MCF 10A (cell line): Measurements from ENCODE around the gene A4GNT. TPM values are rescaled to one million over a fixed set of nuclear protein-coding genes. Genes with fewer than 3 reads are reported as not detected.

ENCODE experiments used
- BruUV-seq: library from RNA; stranded (reverse); fragments of 400-500 nt; replicated peaks from 2 replicates; lab custom pipeline; 2021; lab: Mats Ljungman, UMichigan
- CTCF ChIA-PET: fragments of 300-600 bp; sonication (Branson Sonifier 250); formaldehyde crosslinking; extraction: SDS; loops from one replicate; lab custom pipeline; 2021; ENCODE audit warnings: antibody characterized with exemption, inconsistent platforms; lab: Yijun Ruan, JAX
- POLR2A ChIA-PET: fragments of 300-600, 350-650 bp; sonication (Branson Sonifier 250); formaldehyde crosslinking; extraction: SDS; loops from one replicate; lab custom pipeline; 2020; ENCODE audit warnings: antibody characterized with exemption, inconsistent platforms; lab: Yijun Ruan, JAX
- DNase-seq: peaks from one replicate; pipeline ENCODE4 v3.0.0-alpha.2; 2018; ENCODE audit not compliant: unreplicated experiment
- H3K27ac Mint-ChIP-seq: one replicate; pipeline ENCODE4 v1.8.0; 2022; ENCODE audit warnings: mild to moderate bottlenecking, low read depth, mixed read lengths; ENCODE audit not compliant: unreplicated experiment
- H3K27me3 Mint-ChIP-seq: one replicate; pipeline ENCODE4 v1.8.0; 2022; ENCODE audit warnings: mixed read lengths; ENCODE audit not compliant: insufficient read depth, unreplicated experiment
- H3K36me3 Mint-ChIP-seq: one replicate; pipeline ENCODE4 v1.8.0; 2022; ENCODE audit warnings: mild to moderate bottlenecking, moderate library complexity, mixed read lengths; ENCODE audit not compliant: insufficient read depth, unreplicated experiment
- H3K4me1 Mint-ChIP-seq: one replicate; pipeline ENCODE4 v1.8.0; 2022; ENCODE audit warnings: mixed read lengths; ENCODE audit not compliant: insufficient read depth, unreplicated experiment
- H3K4me3 Mint-ChIP-seq: one replicate; pipeline ENCODE4 v1.8.0; 2022; ENCODE audit warnings: mild to moderate bottlenecking, moderate library complexity, mixed read lengths; ENCODE audit not compliant: unreplicated experiment
- H3K9me3 Mint-ChIP-seq: one replicate; pipeline ENCODE4 v1.8.0; 2022; ENCODE audit warnings: mixed read lengths; ENCODE audit not compliant: unreplicated experiment
- CTCF ChIP-seq: fragments of 200-600 bp; IDR thresholded peaks from one replicate; pipeline ENCODE4 v1.8.0; 2022; ENCODE audit warnings: antibody characterized with exemption, mild to moderate bottlenecking; ENCODE audit not compliant: unreplicated experiment
- intact Hi-C: fragments of 100-400 bp; cut with micrococcal nuclease; formaldehyde crosslinking; loops from 2 replicates; pipeline ENCODE4 v1.14.1; 2022
- total RNA-seq: library from RNA; stranded (reverse); gene quantifications from 2 replicates; pipeline ENCODE4 v1.2.3, GENCODE V29; 2022

Gene A4GNT
- total RNA-seq, 1 experiment from 2014 or later, result not detected

- ChIA-PET POLR2A (interaction anchor here (0.6 to 5.3 kb wide), 13 partner anchors 10 to 1822 kb away, joined by 3 to 81 read pairs (median 4); partner anchors contain the start of genes ARMC8, DZIP1L, FAIM and MRAS), CTCF (interaction anchor here (0.6 to 2.4 kb wide), 11 partner anchors 11 to 1421 kb away, joined by 3 to 5 read pairs (median 3); partner anchors contain the start of gene DZIP1L)
- Mint-ChIP-seq H3K4me3 (peak overlapping the region; percentile 89), H3K27me3 (peaks cover 9% of the 10 kb centered on the region), H3K4me1 (peaks cover 12% of the 10 kb centered on the region), H3K36me3 (peaks cover 26% of the 10 kb centered on the region), H3K27ac (peak overlapping the region; percentile 93), H3K9me3 (no peaks in the 10 kb centered on the region)
- intact Hi-C loops, result loop anchor here (1.0 kb wide), 1 partner anchor 106 kb away; no protein-coding TSS in a partner anchor
- no TSS peak for BruUV-seq
- TF ChIP-seq CTCF, result no peak
- no peak for DNase-seq
These were observed 41.7 kb upstream of the A4GNT start for GRCh38 chr3:138173769-138174420.

- Mint-ChIP-seq H3K27me3 (no peaks in the 10 kb centered on the region), H3K27ac (peak overlapping the region; percentile 35), H3K36me3 (peaks cover 39% of the 10 kb centered on the region), H3K4me1 (peaks cover 12% of the 10 kb centered on the region), H3K4me3 (no peak overlapping the region), H3K9me3 (no peaks in the 10 kb centered on the region)
- ChIA-PET CTCF (interaction anchor here (0.6 to 1.3 kb wide), 4 partner anchors 59 to 159 kb away, joined by 3 to 5 read pairs (median 3); no protein-coding TSS in a partner anchor), POLR2A (interaction anchor here (0.6 to 5.3 kb wide), 3 partner anchors 14 to 212 kb away, joined by 3 to 81 read pairs (median 3); partner anchors contain the start of gene ARMC8)
- no TSS peak for BruUV-seq
- no peak for DNase-seq
- intact Hi-C loops, result no loop called here
- TF ChIP-seq CTCF, result no peak
These were observed 40.4 kb upstream of the A4GNT start for GRCh38 chr3:138172625-138173024.

- BruUV-seq, result no TSS peak
- no peaks in the 10 kb centered on the region for H3K27me3 Mint-ChIP-seq
- intact Hi-C loops, result no loop called here
- no peak for DNase-seq
- ChIA-PET CTCF (interaction anchor here (1.0 kb wide), 1 partner anchor 41 kb away, joined by 4 read pairs; no protein-coding TSS in a partner anchor), POLR2A (no interaction called here)
- no peaks in the 10 kb centered on the region for H3K4me1 Mint-ChIP-seq
- no peak overlapping the region for H3K27ac Mint-ChIP-seq
- peaks cover 91% of the 10 kb centered on the region for H3K36me3 Mint-ChIP-seq
- H3K4me3 Mint-ChIP-seq, result no peak overlapping the region
- TF ChIP-seq CTCF, result no peak
- H3K9me3 Mint-ChIP-seq, result no peaks in the 10 kb centered on the region
These were observed 32.9 kb upstream of the A4GNT start for GRCh38 chr3:138165061-138165460.

- intact Hi-C loops, result no loop called here
- no TSS peak for BruUV-seq
- no peak for TF ChIP-seq CTCF
- Mint-ChIP-seq H3K36me3 (peaks cover 24% of the 10 kb centered on the region), H3K9me3 (peaks cover 18% of the 10 kb centered on the region), H3K4me1 (no peaks in the 10 kb centered on the region), H3K27ac (no peak overlapping the region), H3K4me3 (no peak overlapping the region), H3K27me3 (no peaks in the 10 kb centered on the region)
- DNase-seq, result no peak
- ChIA-PET POLR2A (interaction anchor here (0.7 to 1.1 kb wide), 2 partner anchors 16 to 472 kb away, joined by 3 read pairs; no protein-coding TSS in a partner anchor), CTCF (interaction anchor here (0.7 to 0.8 kb wide), 2 partner anchors 45 to 94 kb away, joined by 3 read pairs; no protein-coding TSS in a partner anchor)
These were observed 25.6 kb upstream of the A4GNT start for GRCh38 chr3:138157743-138158142.
